HK-2 (cell line): Measurements from ENCODE around the gene CNOT4.

Experiments used
- DNase-seq: peaks from one replicate; pipeline ENCODE4 v3.0.0-alpha.2; 2018; ENCODE audit not compliant: unreplicated experiment

CNOT4 gene, protein sequence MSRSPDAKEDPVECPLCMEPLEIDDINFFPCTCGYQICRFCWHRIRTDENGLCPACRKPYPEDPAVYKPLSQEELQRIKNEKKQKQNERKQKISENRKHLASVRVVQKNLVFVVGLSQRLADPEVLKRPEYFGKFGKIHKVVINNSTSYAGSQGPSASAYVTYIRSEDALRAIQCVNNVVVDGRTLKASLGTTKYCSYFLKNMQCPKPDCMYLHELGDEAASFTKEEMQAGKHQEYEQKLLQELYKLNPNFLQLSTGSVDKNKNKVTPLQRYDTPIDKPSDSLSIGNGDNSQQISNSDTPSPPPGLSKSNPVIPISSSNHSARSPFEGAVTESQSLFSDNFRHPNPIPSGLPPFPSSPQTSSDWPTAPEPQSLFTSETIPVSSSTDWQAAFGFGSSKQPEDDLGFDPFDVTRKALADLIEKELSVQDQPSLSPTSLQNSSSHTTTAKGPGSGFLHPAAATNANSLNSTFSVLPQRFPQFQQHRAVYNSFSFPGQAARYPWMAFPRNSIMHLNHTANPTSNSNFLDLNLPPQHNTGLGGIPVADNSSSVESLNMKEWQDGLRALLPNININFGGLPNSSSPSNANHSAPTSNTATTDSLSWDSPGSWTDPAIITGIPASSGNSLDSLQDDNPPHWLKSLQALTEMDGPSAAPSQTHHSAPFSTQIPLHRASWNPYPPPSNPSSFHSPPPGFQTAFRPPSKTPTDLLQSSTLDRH

DNA sequence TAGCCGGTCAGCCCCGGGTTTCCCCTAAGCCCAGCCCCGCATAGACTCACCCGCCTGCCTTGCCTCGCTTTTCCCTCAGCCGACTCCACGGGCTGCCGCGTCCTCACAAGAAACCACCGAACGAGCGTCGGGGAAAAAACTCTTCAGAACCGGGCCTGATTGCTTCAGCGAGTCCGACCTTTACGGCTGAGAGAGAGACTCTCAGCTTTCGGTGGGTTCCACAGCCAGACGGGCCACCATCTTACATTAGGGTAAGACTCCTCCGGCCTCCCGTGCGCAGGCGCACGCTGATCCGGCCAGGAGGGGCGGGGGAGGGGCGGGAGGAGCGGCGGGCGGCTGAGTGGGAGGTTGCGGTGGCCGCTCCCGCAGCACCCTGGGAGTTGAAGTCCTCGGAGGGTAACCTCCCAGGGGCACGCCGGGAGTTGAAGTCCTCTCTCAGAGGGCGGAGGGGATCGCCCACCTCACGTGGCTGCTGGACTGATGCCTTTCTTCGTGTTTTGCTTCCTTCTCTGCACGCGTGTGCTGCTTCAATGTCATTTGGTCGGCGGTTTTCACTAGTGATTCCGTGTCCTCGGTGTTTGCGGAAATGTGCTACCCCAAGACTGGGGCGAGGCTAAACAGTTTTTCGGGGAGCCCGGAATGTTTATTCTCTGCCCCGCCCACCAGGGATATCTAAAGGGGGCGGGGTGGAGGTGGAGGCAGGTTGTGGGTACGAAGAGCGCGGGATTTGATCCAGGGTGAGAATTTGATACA, at the start of gene CNOT4:
Gene CNOT4 (minus strand): TSS at position 264 of the 753 bp plus-strand sequence. CDS start 71,771 bp downstream, outside the sequence.
- DNase-seq: peak; percentile 97

DNA sequence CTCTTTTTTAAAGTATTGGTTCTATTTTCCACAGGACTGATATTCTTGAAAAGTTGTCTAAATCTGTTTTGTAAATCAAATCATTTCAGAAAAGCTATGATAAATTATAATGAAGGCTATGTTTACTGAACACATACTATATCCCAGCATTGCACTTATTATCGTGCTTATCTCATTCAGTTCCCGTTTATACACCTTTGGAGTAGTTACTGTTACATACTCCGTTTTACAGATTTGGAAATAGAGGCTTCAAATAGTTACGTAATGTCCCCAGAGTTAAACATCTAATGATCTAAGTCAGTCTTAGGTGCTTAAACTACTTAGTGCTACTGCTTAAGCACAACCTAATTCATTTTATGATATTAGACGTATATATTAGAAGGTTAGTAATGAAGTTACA, 49.0 kb upstream of the CNOT4 start:
- no peak for DNase-seq

DNA sequence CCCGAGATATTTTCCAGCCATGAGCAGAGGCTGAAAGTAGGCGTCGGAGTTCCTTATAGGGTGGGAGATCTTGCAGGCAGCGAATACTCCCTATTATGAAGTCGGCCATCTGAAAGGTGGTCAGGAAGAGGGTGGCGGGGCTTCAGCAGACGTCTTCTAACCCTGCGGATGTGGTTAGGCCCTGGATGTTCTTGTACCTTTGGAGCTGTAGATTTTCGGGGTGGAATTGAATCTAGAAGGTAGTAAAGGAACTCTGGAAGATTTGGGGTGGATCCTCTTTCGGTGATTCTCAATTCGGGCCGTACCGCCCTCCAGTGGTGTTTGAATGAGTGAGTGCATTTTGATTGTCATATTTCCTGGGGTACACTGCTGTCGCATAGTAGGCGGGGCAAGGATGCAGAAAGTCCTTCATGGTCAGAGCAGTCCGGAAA, 48.5 kb upstream of the CNOT4 start:
- DNase-seq: peak; percentile 47

DNA sequence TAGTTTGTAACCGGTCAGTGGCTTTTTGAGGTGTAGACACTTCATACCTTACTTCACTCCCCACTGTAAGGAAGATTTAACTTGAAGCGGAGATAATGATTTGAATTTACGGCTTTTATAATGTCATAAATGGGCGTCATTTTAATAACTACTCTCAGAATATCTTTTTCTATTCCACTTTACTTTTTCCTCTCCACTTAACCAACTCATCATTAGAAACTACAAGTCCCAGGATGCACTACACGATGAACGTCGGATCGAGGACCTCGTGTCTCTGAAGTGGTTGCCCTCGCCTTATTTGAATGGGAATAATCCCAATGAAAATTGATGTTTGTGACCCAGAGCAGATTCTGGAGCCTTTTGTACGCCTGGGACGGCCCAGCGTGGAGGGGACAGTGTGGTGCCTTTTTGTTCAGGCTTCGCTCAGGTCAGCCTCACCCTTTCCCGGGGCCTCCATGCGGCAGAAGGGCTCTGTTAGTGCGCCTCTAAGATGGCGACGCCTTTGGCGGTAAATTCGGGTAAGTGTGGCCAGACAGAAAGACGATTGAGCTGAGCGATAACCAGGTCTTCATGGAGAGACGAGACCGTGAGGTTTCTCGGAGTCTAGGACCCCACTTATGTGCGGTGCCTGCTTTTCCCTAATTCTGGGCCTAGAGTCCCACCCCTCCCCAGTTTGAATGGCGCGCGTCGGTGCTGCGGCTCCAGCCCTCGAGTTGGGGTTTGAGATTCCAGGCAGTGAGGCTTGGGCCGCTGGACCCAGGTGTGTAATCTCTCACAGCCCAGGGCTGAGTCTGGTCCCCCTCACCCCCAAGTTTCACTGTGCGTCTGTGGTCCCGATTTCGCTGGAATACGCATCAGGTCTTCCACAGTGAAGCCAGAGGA, 47.8 kb upstream of the CNOT4 start, which contains the start of gene NUP205:
Gene NUP205 (plus strand): TSS at position 463 of the 882 bp plus-strand sequence. CDS start 28 bp downstream, at position 491.
- peak; percentile 81 for DNase-seq

DNA sequence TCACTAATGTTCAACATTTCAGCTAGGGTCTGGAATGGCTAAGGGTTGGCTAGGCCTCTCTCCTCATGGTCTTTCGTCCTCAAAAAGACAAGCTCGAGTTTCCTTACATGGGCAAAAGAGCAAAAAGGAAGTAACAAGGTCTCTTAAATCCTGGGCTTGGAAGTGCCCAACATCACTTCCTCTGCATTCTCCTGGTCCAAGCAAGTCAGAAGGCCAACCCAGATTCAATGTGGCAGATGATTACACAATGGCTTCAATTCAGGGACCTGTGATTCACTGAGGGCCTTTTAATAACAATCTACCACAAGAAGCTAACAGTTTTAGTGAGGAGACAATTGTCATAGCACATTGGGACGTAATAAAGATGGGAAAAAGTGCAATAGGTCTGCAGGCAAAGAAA, 43.4 kb upstream of the CNOT4 start:
- no peak for DNase-seq

DNA sequence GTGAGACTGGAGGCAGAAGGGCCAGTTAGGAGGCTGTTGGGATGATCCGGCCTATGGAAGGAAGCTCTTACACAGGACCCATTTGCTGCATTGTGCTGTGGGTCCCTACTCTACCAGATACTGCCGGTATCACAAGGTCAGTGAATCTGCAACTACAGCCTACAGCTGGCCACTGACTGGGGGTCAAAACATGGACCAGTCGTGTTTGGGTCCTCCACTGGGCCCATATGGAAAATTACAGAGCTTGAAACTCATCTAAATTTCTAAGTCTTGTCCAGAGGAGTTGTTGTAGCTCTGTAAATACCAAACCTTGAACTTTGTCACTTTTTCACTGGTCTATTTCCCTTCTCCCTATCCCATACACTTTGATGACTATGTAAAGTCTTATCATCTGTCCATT, 42.2 kb upstream of the CNOT4 start:
- no peak for DNase-seq

DNA sequence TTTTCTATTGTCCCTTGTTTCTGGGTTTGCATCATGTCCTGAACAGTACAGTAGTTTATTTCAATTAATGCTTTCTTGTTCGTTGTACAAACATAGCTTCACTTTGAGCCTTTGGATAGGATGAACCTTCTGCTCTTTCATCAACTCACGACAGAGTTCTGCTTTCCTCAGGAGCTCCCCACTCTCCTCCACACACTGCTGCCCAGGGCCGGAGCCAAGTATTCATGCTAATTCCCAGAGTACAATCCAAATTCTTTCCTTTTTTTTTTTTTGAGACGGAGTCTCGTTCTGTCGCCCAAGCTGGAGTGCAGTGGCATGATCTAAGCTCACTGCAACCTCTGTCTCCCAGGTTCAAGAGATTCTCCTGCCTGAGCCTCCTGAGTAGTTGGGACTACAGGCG, 40.3 kb upstream of the CNOT4 start:
- DNase-seq: no peak

DNA sequence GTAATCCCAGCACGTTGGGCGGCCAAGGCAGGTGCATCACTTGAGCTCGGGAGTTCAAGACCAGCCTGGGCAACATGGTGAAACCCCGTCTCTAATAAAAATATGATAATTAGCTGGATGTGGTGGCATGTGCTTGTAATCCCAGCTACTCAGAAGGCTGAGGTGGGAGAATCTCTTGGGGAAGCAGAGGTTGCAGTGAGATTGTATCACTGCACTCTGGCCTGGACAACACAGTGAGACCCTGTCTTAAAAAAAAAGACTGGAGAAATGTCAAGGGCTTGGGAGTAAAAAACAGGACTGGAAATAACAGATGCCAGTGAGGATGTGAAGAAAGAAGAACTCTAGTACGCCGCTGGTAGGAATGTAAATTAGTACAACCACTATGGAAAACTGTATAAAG, 31.1 kb upstream of the CNOT4 start:
- DNase-seq: no peak

DNA sequence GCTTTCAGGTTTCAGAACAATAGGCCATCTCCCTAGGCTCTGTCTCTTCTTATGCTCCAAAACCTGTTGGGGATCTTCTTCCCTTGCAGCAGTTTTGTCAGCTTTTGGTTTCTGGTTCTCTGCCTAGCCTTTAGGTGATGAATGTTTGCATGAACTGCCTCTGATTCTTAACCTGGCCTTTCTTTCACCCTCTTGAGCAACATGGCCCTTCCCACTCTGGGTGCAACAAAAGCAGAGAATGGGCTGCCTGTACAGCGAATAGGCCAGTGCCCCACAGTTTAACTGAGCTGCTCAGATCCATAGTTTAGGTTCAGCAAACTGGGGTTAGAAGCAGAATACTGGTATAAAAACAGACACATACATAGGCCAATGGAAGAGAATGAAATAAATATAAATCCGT, 29.7 kb upstream of the CNOT4 start:
- DNase-seq: no peak

DNA sequence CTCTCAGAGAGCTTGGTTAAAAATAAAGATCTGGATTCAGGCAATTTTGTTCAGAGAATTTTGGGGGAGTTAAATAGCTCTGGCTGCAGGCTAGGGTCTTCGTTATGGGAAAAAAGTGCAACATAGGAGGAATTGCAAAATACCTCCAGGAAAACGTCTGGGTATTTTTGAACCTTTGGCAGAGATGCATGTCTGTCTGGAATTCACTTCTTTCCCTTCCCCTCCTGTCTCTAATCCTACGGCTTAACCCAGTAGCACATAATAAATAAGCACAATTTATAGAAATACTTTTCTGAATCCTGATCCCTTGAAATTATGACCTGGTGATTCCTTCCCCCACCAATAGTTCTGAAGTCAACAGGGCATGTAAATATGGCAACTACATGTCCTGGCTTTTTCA, 28.5 kb upstream of the CNOT4 start:
- no peak for DNase-seq

DNA sequence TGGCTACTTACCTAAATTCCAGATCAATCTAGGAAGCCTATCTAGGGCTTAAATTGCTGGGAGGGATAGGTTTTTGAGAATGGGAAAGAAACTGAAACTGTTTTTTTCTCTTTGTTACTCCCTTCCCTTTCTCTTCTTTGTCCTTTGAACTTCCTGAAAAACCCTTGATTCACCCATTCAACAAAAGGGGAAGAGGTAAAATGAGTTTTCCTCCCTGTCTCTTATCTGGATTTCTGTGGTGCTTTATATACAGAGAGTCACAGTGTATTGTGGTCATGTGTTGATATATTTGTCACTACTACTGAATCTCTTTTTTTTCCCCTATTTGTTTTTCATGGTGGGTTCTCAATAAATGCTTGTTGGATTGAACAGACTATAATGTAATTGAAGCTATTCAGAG, 28.0 kb upstream of the CNOT4 start:
- DNase-seq: no peak

DNA sequence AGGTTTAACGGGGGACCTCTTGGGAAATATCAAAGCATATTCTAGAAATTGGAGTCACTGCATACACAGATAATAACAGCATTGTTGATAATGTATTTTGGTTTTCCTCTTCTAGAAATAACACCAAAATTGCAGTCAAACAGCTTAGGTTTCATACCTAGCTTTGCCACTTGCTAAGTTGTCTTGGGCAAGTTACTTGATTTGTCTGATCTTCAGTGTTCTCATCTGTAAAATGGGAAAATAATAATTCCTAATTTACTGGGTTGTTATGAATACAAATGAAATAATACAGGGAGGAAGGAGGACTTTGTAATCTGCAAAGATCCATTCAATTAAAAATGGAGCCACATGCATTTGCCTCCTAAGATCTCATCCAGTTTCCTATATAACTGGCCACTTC, 27.6 kb upstream of the CNOT4 start:
- no peak for DNase-seq

DNA sequence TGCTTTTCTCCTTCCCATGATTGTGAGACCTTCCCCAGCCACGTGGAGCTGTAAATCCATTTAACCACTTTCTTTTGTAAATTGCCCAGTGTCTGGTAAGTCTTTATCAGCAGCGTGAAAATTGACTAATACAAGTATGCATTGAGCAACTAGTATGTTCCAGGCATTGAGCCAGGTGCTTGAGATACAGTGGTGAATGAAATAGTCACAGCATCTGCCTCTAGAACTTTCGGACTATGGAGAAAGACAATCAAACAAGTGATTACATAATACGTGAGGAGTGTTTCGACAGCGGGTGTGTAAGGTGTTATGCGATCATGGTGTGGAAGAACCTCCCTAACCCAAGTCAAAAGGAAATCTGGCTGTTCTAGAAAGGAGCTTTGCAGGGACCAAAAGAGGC, 26.2 kb upstream of the CNOT4 start:
- DNase-seq: no peak

DNA sequence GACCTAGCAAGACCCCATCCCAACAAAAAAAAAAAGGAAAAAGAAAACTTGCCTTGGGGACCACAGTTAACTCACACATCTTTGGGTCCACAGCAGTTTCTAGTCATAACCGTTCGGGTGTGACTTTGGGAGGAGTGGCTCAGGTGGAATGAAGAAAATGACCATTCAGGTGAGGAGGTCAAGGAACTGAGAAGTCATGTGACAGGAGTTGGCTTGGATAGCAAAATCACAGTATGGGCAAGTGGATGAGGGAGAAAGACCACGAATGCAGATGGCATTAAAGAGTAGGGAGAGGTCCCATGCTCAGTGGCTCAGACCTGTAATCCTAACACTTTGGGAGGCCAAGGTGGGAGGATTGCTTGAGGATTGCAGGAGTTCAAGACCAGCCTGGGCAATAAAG, 17.1 kb upstream of the CNOT4 start:
- DNase-seq: no peak

DNA sequence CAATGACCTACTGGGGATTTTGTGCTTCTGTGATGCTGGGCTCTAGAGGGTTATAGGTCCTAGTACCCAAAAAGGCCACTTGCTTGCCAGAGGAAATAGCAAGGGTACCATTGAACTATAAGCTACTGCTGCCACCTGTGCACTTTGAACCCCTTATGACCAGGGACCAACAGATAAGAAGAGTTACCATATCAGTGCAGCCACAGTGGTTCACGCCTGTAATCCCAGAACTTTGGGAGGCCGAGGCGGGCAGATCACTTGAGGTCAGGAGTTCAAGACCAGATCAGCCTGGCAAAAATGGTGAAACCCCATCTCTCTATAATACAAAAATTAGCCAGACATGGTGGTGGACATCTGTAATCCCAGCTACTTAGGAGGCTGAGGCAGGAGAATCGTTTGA, 15.5 kb upstream of the CNOT4 start:
- no peak for DNase-seq

DNA sequence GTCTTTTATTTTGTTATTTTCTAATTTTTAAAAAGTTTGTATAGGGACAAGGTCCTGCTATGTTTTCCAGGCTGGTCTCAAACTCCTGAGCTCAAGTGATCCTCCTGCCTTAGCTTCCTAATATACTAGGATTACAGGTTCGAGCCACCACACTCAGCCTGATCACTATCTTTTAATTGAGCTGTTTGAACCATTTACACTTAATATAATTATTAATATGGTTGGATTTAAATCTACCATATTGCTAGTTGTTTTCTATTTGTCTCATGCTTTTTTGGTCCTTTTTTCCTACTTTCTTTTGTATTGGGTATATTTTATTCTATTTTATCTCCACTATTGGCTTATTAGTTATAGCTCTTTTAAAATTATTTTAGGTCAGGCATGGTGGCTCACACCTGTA, 13.2 kb upstream of the CNOT4 start:
- no peak for DNase-seq

DNA sequence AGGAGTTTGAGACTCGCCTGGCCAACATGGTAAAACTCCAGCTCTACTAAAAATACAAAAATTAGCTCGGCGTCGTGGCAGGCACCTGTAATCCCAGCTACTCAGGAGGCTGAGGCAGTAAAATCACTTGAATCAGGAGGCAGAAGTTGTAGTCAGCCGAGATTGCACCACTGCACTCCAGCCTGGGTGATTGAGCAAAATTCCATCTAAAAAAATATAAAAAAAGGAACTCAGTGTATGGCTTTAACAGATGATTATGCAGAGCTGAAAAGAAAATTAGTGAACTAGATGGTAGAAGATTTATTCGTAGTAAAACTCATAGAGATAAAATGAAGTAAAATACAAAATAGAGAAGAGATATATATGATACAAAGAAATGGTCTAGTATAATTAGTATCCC, 12.6 kb upstream of the CNOT4 start:
- DNase-seq: no peak

DNA sequence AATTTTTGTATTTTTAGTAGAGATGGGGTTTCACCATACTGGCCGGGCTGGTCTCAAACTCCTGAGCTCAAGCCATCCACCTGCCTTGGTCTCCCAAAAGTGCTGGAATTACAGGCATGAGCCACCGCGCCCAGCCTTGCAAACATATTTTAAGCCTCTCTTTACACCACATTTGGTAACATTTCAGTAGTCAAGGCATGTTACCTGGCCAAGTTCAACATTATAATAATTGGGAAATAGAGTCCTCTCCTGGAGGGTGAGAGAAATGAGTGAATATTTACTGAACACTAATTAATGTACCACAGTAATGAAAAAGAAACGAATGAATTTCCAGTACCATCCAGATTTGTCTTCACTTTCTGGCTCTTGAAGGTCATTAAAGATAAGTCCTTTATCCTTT, 10.0 kb upstream of the CNOT4 start:
- DNase-seq: no peak

DNA sequence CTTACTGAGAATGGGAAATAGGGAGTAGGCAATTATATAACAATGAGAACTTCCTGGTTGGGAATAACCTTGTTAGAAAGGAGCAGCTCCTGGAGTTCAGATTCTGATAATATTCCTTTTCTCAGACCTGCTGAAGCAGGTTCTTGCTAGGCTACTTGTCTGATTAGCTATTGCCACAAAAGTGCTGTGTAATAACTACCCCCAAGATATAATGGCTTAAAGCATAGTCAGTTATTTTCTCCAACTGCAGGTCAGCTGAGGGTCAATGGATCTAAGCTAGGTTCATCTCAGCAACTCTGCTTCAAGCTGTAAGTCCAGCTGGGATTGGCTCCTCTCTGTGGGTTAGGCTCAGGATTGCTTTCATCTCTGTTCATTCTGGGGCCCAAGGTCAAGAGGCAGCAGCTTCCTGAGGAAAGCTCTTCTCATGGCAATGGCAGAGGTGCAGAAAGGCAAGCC, 9.4 kb upstream of the CNOT4 start:
- DNase-seq: no peak

DNA sequence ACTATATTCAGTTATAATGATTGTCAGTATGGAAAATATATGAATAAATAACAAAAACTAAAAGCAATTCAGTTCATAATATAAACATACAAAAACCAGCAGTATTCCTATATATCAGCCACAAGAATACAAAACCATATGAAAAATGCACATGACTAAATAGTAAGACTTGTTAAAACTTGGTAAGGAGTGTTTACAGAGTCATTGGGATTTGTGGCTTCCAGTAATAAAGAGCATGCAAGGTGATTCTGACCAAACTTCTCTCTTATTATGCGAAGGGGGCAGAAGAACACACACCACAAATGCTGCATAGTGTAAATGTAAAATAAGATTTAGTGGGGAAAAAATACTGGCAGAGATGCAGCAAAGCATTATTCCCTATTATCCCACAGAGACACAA, 8.8 kb upstream of the CNOT4 start:
- no peak for DNase-seq

DNA sequence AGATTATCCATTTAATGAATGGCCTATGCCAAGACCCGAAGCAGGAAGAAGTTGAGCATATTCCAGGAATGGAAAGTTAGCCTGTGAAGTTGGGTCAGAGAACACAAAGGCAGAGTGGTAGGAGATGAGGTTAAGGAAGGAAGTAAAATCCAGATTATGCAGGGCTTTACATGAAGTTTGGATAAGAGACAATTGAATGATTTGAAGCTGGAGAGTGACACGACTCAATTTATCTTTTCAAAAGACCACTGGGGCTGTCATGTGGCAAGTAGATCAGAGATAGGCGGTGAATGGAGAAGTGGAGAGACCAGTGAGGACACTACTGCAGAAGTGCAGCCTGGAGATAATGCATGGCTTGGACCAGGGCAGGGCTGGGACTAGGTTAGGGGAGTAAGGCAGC, 7.2 kb upstream of the CNOT4 start:
- DNase-seq: no peak
